GM19328 (cell line): ENCODE results near the gene PGAM5.

Experiments used
- ATAC-seq: cut with Tn5 transposase; IDR thresholded peaks from one replicate; pipeline ENCODE4 v1.9.1; 2021; ENCODE audit warnings: mild to moderate bottlenecking, moderate library complexity; ENCODE audit not compliant: unreplicated experiment

Gene PGAM5

GRCh38 chr12:132710405-132711079 lies at the start of gene PGAM5:
TSS of gene PGAM5 (plus strand) at chr12:132710842. CDS start at chr12:132710877, 35 bp downstream.
- peak; percentile 87 for ATAC-seq

- ATAC-seq: no peak
Measured at GRCh38 chr12:132660996-132661395, 49.6 kb upstream of the PGAM5 start.

GRCh38 chr12:132661972-132662371 lies 48.7 kb upstream of the PGAM5 start:
- no peak for ATAC-seq

GRCh38 chr12:132662901-132663755 lies 47.5 kb upstream of the PGAM5 start:
- ATAC-seq: no peak

GRCh38 chr12:132664206-132665148 lies 46.2 kb upstream of the PGAM5 start:
- ATAC-seq: no peak

GRCh38 chr12:132665149-132665491 lies 45.5 kb upstream of the PGAM5 start:
- no peak for ATAC-seq

GRCh38 chr12:132665794-132666193 lies 44.8 kb upstream of the PGAM5 start:
- ATAC-seq: no peak

GRCh38 chr12:132668191-132669088 lies 42.2 kb upstream of the PGAM5 start:
- ATAC-seq: no peak

GRCh38 chr12:132669166-132669879 lies 41.3 kb upstream of the PGAM5 start:
- no peak for ATAC-seq

GRCh38 chr12:132672116-132672515 lies 38.5 kb upstream of the PGAM5 start:
- no peak for ATAC-seq

- no peak for ATAC-seq
Measured at GRCh38 chr12:132672678-132673077, 38.0 kb upstream of the PGAM5 start.

GRCh38 chr12:132673288-132674179 lies 37.1 kb upstream of the PGAM5 start:
- ATAC-seq: no peak

- ATAC-seq: no peak
Measured at GRCh38 chr12:132674561-132674960, 36.1 kb upstream of the PGAM5 start.

- no peak for ATAC-seq
Measured at GRCh38 chr12:132675757-132676432, 34.7 kb upstream of the PGAM5 start.

- no peak for ATAC-seq
Measured at GRCh38 chr12:132677492-132677891, 33.1 kb upstream of the PGAM5 start.

GRCh38 chr12:132685400-132685799 lies 25.2 kb upstream of the PGAM5 start:
- ATAC-seq: no peak

GRCh38 chr12:132686825-132687210 lies 23.8 kb upstream of the PGAM5 start:
- ATAC-seq: peak; percentile 11
